Measurements from ENCODE around the gene RNASE11. TPM values are rescaled to one million over a fixed set of nuclear protein-coding genes. Genes with fewer than 3 reads are reported as not detected.

Gene RNASE11
- total and polyA plus RNA-seq, 2 donors (not counting 3 experiments of a cell fraction or from before 2014, with no cell fraction given), result not detected

- POLR2A ChIA-PET, result no interaction called here
- Histone ChIP-seq H3K9ac (replicated peaks; ENCODE audit: extremely low read depth, insufficient read depth, low read length) (no peak overlapping the region), H3K36me3 (ENCODE audit: control insufficient read depth in 2 of 2, extremely low read depth in 1 of 2, insufficient read depth in 2 of 2, low read length in 2 of 2) (no peaks in the 10 kb centered on the region), H3K27ac (ENCODE audit: insufficient read depth, low read depth, low read length) (no peak overlapping the region), H3K4me3 (replicated peaks in 1 of 3; ENCODE audit: insufficient read depth in 1 of 3, low read depth in 1 of 3, low read length in 3 of 3) (no peak overlapping the region), H3K9me3 (replicated peaks; ENCODE audit: control insufficient read depth, insufficient read depth, low read length) (no peaks in the 10 kb centered on the region), H3K27me3 (ENCODE audit: control insufficient read depth in 2 of 2, insufficient read depth in 2 of 2, low read length in 2 of 2) (peaks cover 9% of the 10 kb centered on the region in 2 experiments), H3K4me2 (ENCODE audit: insufficient read depth, low read length) (no peak overlapping the region), H2AFZ (ENCODE audit: low read depth, low read length) (no peak overlapping the region), H3K9me1 (replicated peaks; ENCODE audit: control insufficient read depth, extremely low read depth, insufficient read depth, low read length) (no peaks in the 10 kb centered on the region), H4K20me1 (replicated peaks; ENCODE audit: control insufficient read depth, extremely low read depth, insufficient read depth, low read length) (no peaks in the 10 kb centered on the region), H3K4me1 (ENCODE audit: control insufficient read depth, extremely low read depth, insufficient read depth, low read length) (no peaks in the 10 kb centered on the region), H3K79me2 (ENCODE audit: control insufficient read depth, insufficient read depth, low read length) (no peaks in the 10 kb centered on the region)
- FAIRE-seq (no peak), DNase-seq (ENCODE audit: low read depth, low spot score) (no peak)
- CTCF ChIA-PET, result no interaction called here
- intact Hi-C loops (cut with micrococcal nuclease) (no loop called here), dilution Hi-C loops (cut with MboI; ENCODE audit: extremely low pct_ligation_motif_present, low sequenced_read_pairs) (no loop called here)
- BruUV-seq (replicated peaks), result no TSS peak
- no peak for TF ChIP-seq JUN (IDR thresholded peaks at IDR 0.05; ENCODE audit: borderline replicate concordance, insufficient read depth, insufficient read length, low read depth)
- no peak for TF ChIP-seq EZH2 (IDR thresholded peaks at IDR 0.05; ENCODE audit: borderline replicate concordance, low read depth, low read length, severe bottlenecking)
- TF ChIP-seq POLR2A (IDR thresholded peaks at IDR 0.05; ENCODE audit: low read depth, low read length), result no peak
- TF ChIP-seq POLR2AphosphoS5 (IDR thresholded peaks at IDR 0.05; ENCODE audit: insufficient read depth, low read depth, low read length), result no peak
- TF ChIP-seq, protein P1, sequence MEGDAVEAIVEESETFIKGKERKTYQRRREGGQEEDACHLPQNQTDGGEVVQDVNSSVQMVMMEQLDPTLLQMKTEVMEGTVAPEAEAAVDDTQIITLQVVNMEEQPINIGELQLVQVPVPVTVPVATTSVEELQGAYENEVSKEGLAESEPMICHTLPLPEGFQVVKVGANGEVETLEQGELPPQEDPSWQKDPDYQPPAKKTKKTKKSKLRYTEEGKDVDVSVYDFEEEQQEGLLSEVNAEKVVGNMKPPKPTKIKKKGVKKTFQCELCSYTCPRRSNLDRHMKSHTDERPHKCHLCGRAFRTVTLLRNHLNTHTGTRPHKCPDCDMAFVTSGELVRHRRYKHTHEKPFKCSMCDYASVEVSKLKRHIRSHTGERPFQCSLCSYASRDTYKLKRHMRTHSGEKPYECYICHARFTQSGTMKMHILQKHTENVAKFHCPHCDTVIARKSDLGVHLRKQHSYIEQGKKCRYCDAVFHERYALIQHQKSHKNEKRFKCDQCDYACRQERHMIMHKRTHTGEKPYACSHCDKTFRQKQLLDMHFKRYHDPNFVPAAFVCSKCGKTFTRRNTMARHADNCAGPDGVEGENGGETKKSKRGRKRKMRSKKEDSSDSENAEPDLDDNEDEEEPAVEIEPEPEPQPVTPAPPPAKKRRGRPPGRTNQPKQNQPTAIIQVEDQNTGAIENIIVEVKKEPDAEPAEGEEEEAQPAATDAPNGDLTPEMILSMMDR (IDR thresholded peaks at IDR 0.05; ENCODE audit: extremely low read depth in 1 of 2, insufficient read depth in 1 of 2, low read depth in 1 of 2, low read length in 2 of 2), result no peak
- TF ChIP-seq, protein P2, sequence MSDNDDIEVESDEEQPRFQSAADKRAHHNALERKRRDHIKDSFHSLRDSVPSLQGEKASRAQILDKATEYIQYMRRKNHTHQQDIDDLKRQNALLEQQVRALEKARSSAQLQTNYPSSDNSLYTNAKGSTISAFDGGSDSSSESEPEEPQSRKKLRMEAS (IDR thresholded peaks at IDR 0.05; ENCODE audit: insufficient read depth, insufficient read length), result no peak
- TF ChIP-seq MYC (IDR thresholded peaks at IDR 0.05; ENCODE audit: low read depth, low read length), result no peak
- no peak for TF ChIP-seq FOS (IDR thresholded peaks at IDR 0.05; ENCODE audit: borderline replicate concordance, insufficient read depth, low read length)
- TF ChIP-seq GATA2 (IDR thresholded peaks at IDR 0.05; ENCODE audit: insufficient read depth, insufficient read length, low read depth, low read length), result no peak
These were observed 23.3 kb downstream of the RNASE11 start for GRCh38 chr14:20564501-20564997.
